Gastrocnemius medialis (tissue), 4 donors: ENCODE measurements around the gene MAP1LC3A. TPM values are rescaled to one million over a fixed set of nuclear protein-coding genes. Genes with fewer than 3 reads are reported as not detected.
A peak's percentile ranks its signal among the peaks of the same experiment; 100 is the strongest.

Experiments used
- ATAC-seq, 2 donors: fragments of 150-250 bp; one replicate each; pipeline ENCODE4 v1.9.1; 2016
- DNase-seq, 2 donors: peaks; one replicate each; pipeline ENCODE4 v3.0.0-alpha.2; 2019
- H3K27ac ChIP-seq, 4 donors: fragments of 200-600 bp; sonication (generic); 1 replicate in 1 of 4; 2 replicates in 3 of 4; pipeline ENCODE4 v1.5.1; 2016 to 2018; ENCODE audit warnings: mild to moderate bottlenecking in 2 of 4, moderate library complexity in 1 of 4
- H3K27me3 ChIP-seq, 3 donors: fragments of 200-600 bp; sonication (generic) in 2 of 3; 1 replicate in 1 of 3; 2 replicates in 2 of 3; pipeline versions ENCODE4 v1.5.1 to v1.6.0; 2016 to 2019; ENCODE audit warnings: mild to moderate bottlenecking in 1 of 3, moderate library complexity in 1 of 3
- H3K36me3 ChIP-seq, 2 donors: fragments of 200-600 bp; sonication (generic) in 1 of 2; one replicate each; pipeline ENCODE4 v1.5.1; 2017 to 2018
- H3K4me1 ChIP-seq, 2 donors: fragments of 200-600 bp; sonication (generic) in 1 of 2; one replicate each; pipeline ENCODE4 v1.5.1; 2016 to 2017; ENCODE audit warnings: mild to moderate bottlenecking in 2 of 2
- H3K4me3 ChIP-seq, 4 donors: fragments of 200-600 bp; sonication (generic) in 3 of 4; 1 replicate in 1 of 4; 2 replicates in 3 of 4; pipeline ENCODE4 v1.5.1; 2016 to 2019; ENCODE audit warnings: mild to moderate bottlenecking in 2 of 4
- H3K9me3 ChIP-seq, 3 donors: fragments of 200-600 bp; sonication (generic) in 2 of 3; 1 replicate in 1 of 3; 2 replicates in 2 of 3; pipeline ENCODE4 v1.5.1; 2016 to 2019
- CTCF ChIP-seq, 5 experiments: fragments of 450-650 bp in 3 of 5; fragments of 200-600 bp in 2 of 5; sonication (generic) in 2 of 5; IDR thresholded peaks in 4 of 5; conservative IDR thresholded peaks in 1 of 5; 1 replicate in 4 of 5; 2 replicates in 1 of 5; pipeline ENCODE4 v1.5.1; 2016 to 2019; ENCODE audit warnings: antibody characterized with exemption in 5 of 5, mild to moderate bottlenecking in 3 of 5, moderate library complexity in 3 of 5
- POLR2A ChIP-seq, 2 donors: fragments of 450-650 bp; IDR thresholded peaks; one replicate each; pipeline ENCODE4 v1.6.1; 2017; ENCODE audit warnings: antibody characterized with exemption in 2 of 2, mild to moderate bottlenecking in 2 of 2, moderate library complexity in 2 of 2
- in situ Hi-C, 4 donors: fragments of 200-750 bp; cut with MboI; loops; one replicate each; pipeline versions ENCODE4 v1.15.0 to v1.8.0; 2017; ENCODE audit warnings: low sequenced_read_pairs in 4 of 4
- intact Hi-C: fragments of 100-400 bp; cut with DNase I; formaldehyde crosslinking; loops from one replicate; pipeline ENCODE4 v1.15.1; 2023; ENCODE audit warnings: low total_unique reads
- total RNA-seq, 4 donors: library from RNA; depleted of rRNA; stranded (reverse); fragments of >200 nt; gene quantifications; one replicate each; pipeline versions ENCODE4 v1.1.0 to v1.2.3, GENCODE V29; 2016

MAP1LC3A gene
- total RNA-seq, 4 donors from 2014 or later: 41.5 to 62.7 (median 56.4) TPM

GRCh38 chr20:34553366-34553867, 5.1 kb upstream of the MAP1LC3A start:
- TF ChIP-seq CTCF (IDR thresholded peaks at IDR 0.05 in 4 of 5, conservative IDR thresholded peaks at IDR 0.05 in 1 of 5) (no peak), POLR2A (IDR thresholded peaks at IDR 0.05) (no peak)
- ATAC-seq (peak in 1 of 2 donors; percentile 34), DNase-seq (no peak)
- H3K4me3 ChIP-seq: no peak overlapping the region
- peak overlapping the region; percentile 25 to 59 (median 36) for H3K27ac ChIP-seq
- H3K27me3 ChIP-seq: no peaks in the 10 kb centered on the region
- peaks cover 5% of the 10 kb centered on the region in 2 donors for H3K4me1 ChIP-seq
- in situ Hi-C loops: no loop called here
- no peaks in the 10 kb centered on the region for H3K36me3 ChIP-seq
- no peaks in the 10 kb centered on the region for H3K9me3 ChIP-seq
- intact Hi-C loops: no loop called here

DNA sequence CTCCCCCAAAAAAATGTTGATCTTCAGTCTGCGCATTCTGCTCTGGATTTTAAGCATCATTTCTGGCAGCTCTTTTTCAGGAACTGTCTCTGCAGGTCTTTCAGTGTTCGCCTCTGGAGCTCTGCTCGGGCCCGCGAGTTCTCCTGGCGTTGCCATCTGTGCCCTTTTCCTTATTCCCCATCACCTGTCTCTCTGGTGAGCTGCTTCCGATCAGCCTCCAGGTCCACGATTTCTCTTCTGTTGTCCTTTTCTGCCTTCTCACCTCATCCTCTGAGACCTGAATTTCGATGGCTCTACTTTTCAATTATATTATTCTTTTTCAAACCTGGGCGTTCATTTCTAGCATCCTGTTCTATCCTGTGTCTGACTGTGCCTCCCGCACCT, 590 bp upstream of the MAP1LC3A start:
- intact Hi-C loops: loop anchor here (1.0 kb wide), 1 partner anchor 146 kb away; the partner anchor contains the start of gene TP53INP2

GRCh38 chr20:34559311-34560140, 1.0 kb downstream of the MAP1LC3A start:
- in situ Hi-C loops: no loop called here
- Histone ChIP-seq H3K9me3 (no peaks in the 10 kb centered on the region), H3K27ac (peak overlapping the region; percentile 81 to 90 (median 86)), H3K4me1 (peaks cover 0 to 6% of the 10 kb centered on the region in 2 donors), H3K36me3 (no peaks in the 10 kb centered on the region), H3K4me3 (peak overlapping the region; percentile 65 to 97 (median 85)), H3K27me3 (no peaks in the 10 kb centered on the region)
- intact Hi-C loops: no loop called here
- ATAC-seq (peak; percentile 2 to 16), DNase-seq (peak in 1 of 2 donors; percentile 19)
- TF ChIP-seq CTCF (IDR thresholded peaks at IDR 0.05 in 4 of 5, conservative IDR thresholded peaks at IDR 0.05 in 1 of 5): no peak
- no peak for TF ChIP-seq POLR2A (IDR thresholded peaks at IDR 0.05)

More for the DNA sequence above, 590 bp upstream of the MAP1LC3A start:
- Histone ChIP-seq H3K36me3 (no peaks in the 10 kb centered on the region), H3K27ac (peak overlapping the region; percentile 81 to 90 (median 86)), H3K4me3 (peak overlapping the region; percentile 65 to 97 (median 85)), H3K4me1 (peaks cover 5% of the 10 kb centered on the region in 2 donors), H3K9me3 (no peaks in the 10 kb centered on the region), H3K27me3 (no peaks in the 10 kb centered on the region)
- DNase-seq (no peak), ATAC-seq (peak in 1 of 2 donors; percentile 7)
- TF ChIP-seq POLR2A (IDR thresholded peaks at IDR 0.05) (no peak), CTCF (IDR thresholded peaks at IDR 0.05 in 4 of 5, conservative IDR thresholded peaks at IDR 0.05 in 1 of 5) (no peak)
- in situ Hi-C loops: no loop called here

DNA sequence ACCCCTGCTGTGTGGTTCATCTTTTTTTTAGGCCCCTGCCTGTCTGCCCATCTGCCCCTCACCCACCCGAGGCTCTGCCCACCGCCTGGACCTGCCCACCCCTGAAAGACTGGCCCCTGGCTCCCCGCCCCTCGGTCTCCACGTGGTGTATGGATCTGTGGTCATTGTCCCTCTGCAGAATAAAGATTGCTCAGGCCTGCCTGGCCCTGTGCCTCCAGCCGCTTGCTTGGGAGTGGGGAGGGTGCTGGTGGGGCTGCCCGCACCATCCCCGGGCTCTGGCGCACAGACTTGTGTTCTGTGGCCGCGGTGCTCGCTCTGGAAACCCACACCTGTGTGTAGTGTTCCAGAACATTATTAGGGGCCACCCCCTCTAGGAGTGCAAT, 1.6 kb downstream of the MAP1LC3A start:
- intact Hi-C loops: no loop called here
- H3K9me3 ChIP-seq: no peaks in the 10 kb centered on the region
- peaks cover 5 to 11% of the 10 kb centered on the region in 2 donors for H3K4me1 ChIP-seq
- no peaks in the 10 kb centered on the region for H3K36me3 ChIP-seq
- H3K27me3 ChIP-seq: no peaks in the 10 kb centered on the region
- in situ Hi-C loops: no loop called here
- DNase-seq (no peak), ATAC-seq (no peak)
- TF ChIP-seq POLR2A (IDR thresholded peaks at IDR 0.05) (no peak), CTCF (IDR thresholded peaks at IDR 0.05 in 4 of 5, conservative IDR thresholded peaks at IDR 0.05 in 1 of 5) (no peak)
- H3K4me3 ChIP-seq: no peak overlapping the region
- H3K27ac ChIP-seq: peak overlapping the region; percentile 81 to 90 (median 86)
